GM21526 (cell line): Measurements from ENCODE around the gene CYP11A1.
A peak's percentile ranks its signal among the peaks of the same experiment; 100 is the strongest.

Experiments used
- ATAC-seq: cut with Tn5 transposase; IDR thresholded peaks from one replicate; pipeline ENCODE4 v1.9.1; 2021; ENCODE audit warnings: moderate library complexity; ENCODE audit not compliant: unreplicated experiment, low FRiP score

Gene CYP11A1

GRCh38 chr15:74389241-74390048 lies 22.0 kb upstream of the CYP11A1 start:
- no peak for ATAC-seq

- no peak for ATAC-seq
These were observed 21.0 kb upstream of the CYP11A1 start for GRCh38 chr15:74388363-74388951.

GRCh38 chr15:74387621-74388362 lies 20.3 kb upstream of the CYP11A1 start:
- ATAC-seq: no peak

- ATAC-seq: no peak
These were observed 19.7 kb upstream of the CYP11A1 start for GRCh38 chr15:74387141-74387541.

GRCh38 chr15:74386496-74387140 lies 19.2 kb upstream of the CYP11A1 start:
- no peak for ATAC-seq

GRCh38 chr15:74385733-74386132 lies 18.3 kb upstream of the CYP11A1 start:
- ATAC-seq: no peak

GRCh38 chr15:74384881-74385643 lies 17.6 kb upstream of the CYP11A1 start:
- peak; percentile 46 for ATAC-seq

GRCh38 chr15:74384566-74384880 lies 17.1 kb upstream of the CYP11A1 start:
- ATAC-seq: no peak

- ATAC-seq: peak; percentile 37
These were observed 16.5 kb upstream of the CYP11A1 start for GRCh38 chr15:74383695-74384565.

- peak; percentile 3 for ATAC-seq
These were observed 15.8 kb upstream of the CYP11A1 start for GRCh38 chr15:74383286-74383685.

GRCh38 chr15:74382004-74382816 lies 14.8 kb upstream of the CYP11A1 start:
- no peak for ATAC-seq

GRCh38 chr15:74381481-74381880 lies 14.0 kb upstream of the CYP11A1 start:
- no peak for ATAC-seq

GRCh38 chr15:74381190-74381453 lies 13.7 kb upstream of the CYP11A1 start:
- no peak for ATAC-seq

GRCh38 chr15:74380361-74381189 lies 13.1 kb upstream of the CYP11A1 start:
- no peak for ATAC-seq

GRCh38 chr15:74378848-74379247 lies 11.4 kb upstream of the CYP11A1 start:
- no peak for ATAC-seq

GRCh38 chr15:74377831-74378766 lies 10.7 kb upstream of the CYP11A1 start:
- ATAC-seq: no peak
